GM12878 (cell line): ENCODE measurements around the gene RASGRP2. TPM values are rescaled to one million over a fixed set of nuclear protein-coding genes. Genes with fewer than 3 reads are reported as not detected.

Experiments used
- ATF7 ChIP-seq: fragments of 450-650 bp; IDR thresholded peaks from 2 replicates; pipeline ENCODE4 v1.6.1; 2016; ENCODE audit warnings: low read depth, mild to moderate bottlenecking
- CUX1 ChIP-seq: IDR thresholded peaks from 2 replicates; pipeline ENCODE4 v1.6.1; 2012; ENCODE audit warnings: improper control_type of control experiment, low read depth, low read length; ENCODE audit not compliant: insufficient replicate concordance
- EED ChIP-seq: sonication (generic); IDR thresholded peaks from 2 replicates; pipeline ENCODE4 v1.6.1; 2016; ENCODE audit warnings: antibody characterized with exemption, low read depth
- ELK1 ChIP-seq: IDR thresholded peaks from 2 replicates; pipeline ENCODE4 v1.6.1; 2012; ENCODE audit warnings: low read depth, low read length, improper control_type of control experiment
- ESRRA ChIP-seq: IDR thresholded peaks from 2 replicates; pipeline ENCODE4 v1.6.1; 2012; ENCODE audit warnings: mild to moderate bottlenecking, low read length, improper control_type of control experiment
- FOXM1 ChIP-seq: IDR thresholded peaks from 2 replicates; pipeline ENCODE4 v1.6.1; 2012; ENCODE audit warnings: low read depth, mild to moderate bottlenecking, inconsistent platforms, low read length, moderate library complexity
- JUNB ChIP-seq: IDR thresholded peaks from 2 replicates; pipeline ENCODE4 v1.6.1; 2016; ENCODE audit warnings: antibody characterized with exemption, mild to moderate bottlenecking
- MEF2A ChIP-seq: IDR thresholded peaks from 2 replicates; pipeline ENCODE4 v1.6.1; 2011; ENCODE audit warnings: low read depth, mild to moderate bottlenecking, low read length, moderate library complexity; ENCODE audit not compliant: insufficient read depth
- MEF2B ChIP-seq: fragments of 450-650 bp; IDR thresholded peaks from 2 replicates; pipeline ENCODE4 v1.6.1; 2018; ENCODE audit warnings: mild to moderate bottlenecking, moderate library complexity; ENCODE audit not compliant: partially characterized antibody, poor library complexity, severe bottlenecking
- PKNOX1 ChIP-seq: fragments of 450-650 bp; IDR thresholded peaks from 2 replicates; pipeline ENCODE4 v1.6.1; 2016; ENCODE audit warnings: mild to moderate bottlenecking
- SREBF1 ChIP-seq: IDR thresholded peaks from 2 replicates; pipeline ENCODE4 v1.6.1; 2012; ENCODE audit warnings: mild to moderate bottlenecking, low read length
- STAT3 ChIP-seq: IDR thresholded peaks from 2 replicates; pipeline ENCODE4 v1.6.1; 2011; ENCODE audit warnings: low read depth, low read length, improper control_type of control experiment
- SUPT20H ChIP-seq: IDR thresholded peaks from 2 replicates; pipeline ENCODE4 v1.6.1; 2011; ENCODE audit warnings: low read depth, mild to moderate bottlenecking, low read length, moderate library complexity, borderline replicate concordance; ENCODE audit not compliant: control insufficient read depth
- TARDBP ChIP-seq: IDR thresholded peaks from 2 replicates; pipeline ENCODE4 v1.6.1; 2016; ENCODE audit warnings: borderline replicate concordance
- TBL1XR1 ChIP-seq: IDR thresholded peaks from 2 replicates; pipeline ENCODE4 v1.6.1; 2012; ENCODE audit warnings: low read depth, low read length, improper control_type of control experiment
- TCF12 ChIP-seq: IDR thresholded peaks from 2 replicates; pipeline ENCODE4 v1.6.1; 2011; ENCODE audit warnings: low read depth, mild to moderate bottlenecking, low read length
- TCF7 ChIP-seq: IDR thresholded peaks from 2 replicates; pipeline ENCODE4 v1.6.1; 2014; ENCODE audit warnings: antibody characterized with exemption, borderline replicate concordance
- ZNF622 ChIP-seq: fragments of 450-650 bp; IDR thresholded peaks from 2 replicates; pipeline ENCODE4 v1.6.1; 2017; ENCODE audit warnings: mild to moderate bottlenecking, inconsistent platforms
- polyA plus RNA-seq, 11 experiments: library from polyadenylated mRNA; depleted of rRNA in 4 of 11; unstranded in 6 of 11; stranded (reverse) in 5 of 11; fragments of >200 nt; fragmentation: Nextera tagmentation in 4 of 11; fragmentation: Illumina TruSeq in 1 of 11; extraction: Ambion mirVana in 4 of 11; extraction: Trizol in 1 of 11; gene quantifications; 1 replicate in 1 of 11; 2 replicates in 10 of 11; pipeline versions ENCODE4 v1.2.1 to v1.2.3, GENCODE V29; 2011 to 2016; ENCODE audit warnings: inconsistent platforms in 2 of 11, missing spikeins in 2 of 11, low read depth in 1 of 11
- total RNA-seq, 4 experiments: library from RNA; depleted of rRNA in 3 of 4; stranded (reverse); fragments of >200 nt in 3 of 4; fragmentation: Illumina TruSeq in 1 of 4; extraction: Trizol in 1 of 4; gene quantifications; 2 replicates each; pipeline versions ENCODE4 v1.2.1 to v1.2.3, GENCODE V29; 2013 to 2021
- TF ChIP-seq, protein P1 (sequence below): fragments of 150-350 bp; IDR thresholded peaks from 2 replicates; pipeline ENCODE4 v1.6.1; 2014; ENCODE audit warnings: mild to moderate bottlenecking, low read depth, low read length

Gene RASGRP2
- total and polyA plus RNA-seq, 10 of the 15 experiments (the other 5 are each of a cell fraction or from before 2014, with no cell fraction given), result 0.26 to 9.0 (median 5.4) TPM

DNA sequence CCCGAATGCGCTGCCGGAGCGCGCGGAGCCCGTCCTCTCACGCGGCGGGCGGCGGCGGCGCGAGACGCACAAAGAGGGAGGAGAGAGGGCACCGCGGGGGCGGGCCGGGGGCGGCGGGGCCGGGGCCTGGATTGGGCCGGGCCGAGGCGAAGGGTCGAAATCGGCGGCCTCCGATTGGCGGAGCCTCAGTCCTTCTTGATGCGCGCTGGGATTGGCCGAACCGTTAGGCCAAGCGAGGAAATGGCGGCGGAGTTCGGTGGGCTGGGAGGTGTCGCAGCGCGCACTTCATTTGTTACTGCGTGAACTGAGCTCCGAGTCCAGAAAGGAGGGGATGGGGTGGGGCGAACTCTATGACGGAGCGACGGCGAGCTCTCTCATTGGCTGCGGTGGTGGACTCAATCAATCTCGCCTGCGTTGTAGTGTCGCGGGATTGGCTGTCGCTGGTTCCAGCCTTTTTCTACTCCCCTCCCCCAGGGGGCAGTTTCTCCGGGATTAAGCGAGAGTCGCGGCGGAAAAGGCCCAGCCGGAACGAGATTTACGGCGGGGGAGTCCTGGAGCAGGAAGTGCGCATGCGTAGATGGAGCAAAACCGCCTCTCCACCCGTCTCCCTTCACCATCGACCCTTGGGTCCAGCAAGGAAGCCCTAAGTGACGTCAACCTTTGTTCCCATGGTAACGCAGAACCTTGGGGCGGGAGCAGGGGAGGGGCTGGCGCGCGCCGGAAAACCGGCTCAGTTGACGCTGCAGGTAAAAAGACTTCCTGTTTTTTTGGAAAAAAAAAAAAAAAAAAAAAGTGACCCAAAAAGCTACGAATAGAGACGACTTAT, 34.7 kb upstream of the RASGRP2 start, which contains the start of gene SF1 (continued):
- no peak for TF ChIP-seq FOXM1
- TF ChIP-seq ESRRA, result no peak
- peak; percentile 67 for TF ChIP-seq MEF2B
- peak; percentile 98 for TF ChIP-seq ATF7
- TF ChIP-seq, protein P1, sequence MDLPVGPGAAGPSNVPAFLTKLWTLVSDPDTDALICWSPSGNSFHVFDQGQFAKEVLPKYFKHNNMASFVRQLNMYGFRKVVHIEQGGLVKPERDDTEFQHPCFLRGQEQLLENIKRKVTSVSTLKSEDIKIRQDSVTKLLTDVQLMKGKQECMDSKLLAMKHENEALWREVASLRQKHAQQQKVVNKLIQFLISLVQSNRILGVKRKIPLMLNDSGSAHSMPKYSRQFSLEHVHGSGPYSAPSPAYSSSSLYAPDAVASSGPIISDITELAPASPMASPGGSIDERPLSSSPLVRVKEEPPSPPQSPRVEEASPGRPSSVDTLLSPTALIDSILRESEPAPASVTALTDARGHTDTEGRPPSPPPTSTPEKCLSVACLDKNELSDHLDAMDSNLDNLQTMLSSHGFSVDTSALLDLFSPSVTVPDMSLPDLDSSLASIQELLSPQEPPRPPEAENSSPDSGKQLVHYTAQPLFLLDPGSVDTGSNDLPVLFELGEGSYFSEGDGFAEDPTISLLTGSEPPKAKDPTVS, result no peak
- no peak for TF ChIP-seq TBL1XR1
- TF ChIP-seq MEF2A, result 0 out of 2 replicates have a peak, but pooled peaks have one; percentile 24
- no peak for TF ChIP-seq TARDBP
- TF ChIP-seq PKNOX1, result peak; percentile 96
- no peak for TF ChIP-seq STAT3
- peak; percentile 63 for TF ChIP-seq ELK1
- TF ChIP-seq TCF12, result peak; percentile 6; the same call in 1 of the 2 replicates
- TF ChIP-seq SUPT20H, result no peak
- TF ChIP-seq SREBF1, result no peak
- no peak for TF ChIP-seq TCF7
- TF ChIP-seq JUNB, result peak; percentile 19; the same call in 1 of the 2 replicates
- TF ChIP-seq ZNF622, result no peak
- no peak for TF ChIP-seq CUX1
- TF ChIP-seq EED, result peak; percentile 57; the same call in 1 of the 2 replicates
